A673 (cell line): ENCODE data around the gene FAM174C. TPM values are rescaled to one million over a fixed set of nuclear protein-coding genes. Genes with fewer than 3 reads are reported as not detected.
"Not testable (repeated sequence)": the region's sequence is repeated elsewhere in the genome, so short reads cannot be mapped to it uniquely, and the experiment has no call there.

Experiments used
- BruUV-seq: library from RNA; stranded (reverse); fragments of 400-500 nt; replicated peaks from 2 replicates; lab custom pipeline; 2021; lab: Mats Ljungman, UMichigan
- CTCF ChIA-PET: fragments of 300-600 bp; sonication (Branson Sonifier 250); formaldehyde crosslinking; loops from one replicate; lab custom pipeline; 2022; ENCODE audit warnings: antibody characterized with exemption; lab: Charles Lee
- POLR2A ChIA-PET: fragments of 300-600 bp; sonication (Branson Sonifier 250); formaldehyde crosslinking; loops from one replicate; lab custom pipeline; 2022; ENCODE audit warnings: antibody characterized with exemption; ENCODE audit not compliant: low non-redundant PET; lab: Charles Lee
- DNase-seq: peaks from one replicate; pipeline ENCODE4 v3.0.0-alpha.2; 2015; ENCODE audit warnings: low spot score
- H3K27ac ChIP-seq: fragments of 200-600 bp; sonication (generic); 2 replicates; pipeline ENCODE4 v1.5.1; 2016; ENCODE audit warnings: mixed run types, low read depth, mild to moderate bottlenecking, mixed read lengths, antibody characterized with exemption, low read length; ENCODE audit not compliant: poor library complexity, severe bottlenecking
- H3K27me3 ChIP-seq: fragments of 200-600 bp; sonication (generic); replicated peaks from 2 replicates; pipeline ENCODE4 v1.6.1; 2017; ENCODE audit warnings: mixed run types, low read depth, mild to moderate bottlenecking, mixed read lengths, antibody characterized with exemption, low read length; ENCODE audit not compliant: insufficient read depth, poor library complexity
- H3K36me3 ChIP-seq: fragments of 200-600 bp; sonication (generic); 2 replicates; pipeline ENCODE4 v1.6.1; 2016; ENCODE audit warnings: mixed run types, mild to moderate bottlenecking, mixed read lengths, antibody characterized with exemption, low read length; ENCODE audit not compliant: insufficient read depth, poor library complexity, severe bottlenecking
- H3K4me1 ChIP-seq: fragments of 200-600 bp; sonication (generic); 2 replicates; pipeline ENCODE4 v1.6.1; 2017; ENCODE audit warnings: mixed run types, mild to moderate bottlenecking, mixed read lengths, antibody characterized with exemption, low read length; ENCODE audit not compliant: insufficient read depth, poor library complexity, severe bottlenecking
- H3K4me3 ChIP-seq: fragments of 200-600 bp; sonication (generic); 2 replicates; pipeline ENCODE4 v1.5.1; 2016; ENCODE audit warnings: low read depth, mixed run types, mild to moderate bottlenecking, mixed read lengths, low read length; ENCODE audit not compliant: poor library complexity, severe bottlenecking
- H3K9me3 ChIP-seq: fragments of 200-600 bp; sonication (generic); 2 replicates; pipeline ENCODE4 v1.6.1; 2016; ENCODE audit warnings: mixed run types, low read depth, mild to moderate bottlenecking, mixed read lengths, antibody characterized with exemption, low read length; ENCODE audit not compliant: poor library complexity, severe bottlenecking
- CTCF ChIP-seq: fragments of 300-800, 200-600 bp; sonication (generic); conservative IDR thresholded peaks from 2 replicates; pipeline ENCODE4 v1.5.1; 2017; ENCODE audit warnings: low read depth, mild to moderate bottlenecking, antibody characterized with exemption, low read length, moderate library complexity, mixed read lengths
- EZH2 ChIP-seq: fragments of 200-600 bp; sonication (generic); IDR thresholded peaks from 2 replicates; pipeline ENCODE4 v1.6.1; 2017; ENCODE audit warnings: borderline replicate concordance, low read depth, mild to moderate bottlenecking, mixed read lengths, antibody characterized with exemption, low read length; ENCODE audit not compliant: poor library complexity, severe bottlenecking
- intact Hi-C: fragments of 100-400 bp; cut with micrococcal nuclease; formaldehyde crosslinking; loops from one replicate; pipeline ENCODE4 v1.10.0; 2022; ENCODE audit not compliant: unreplicated experiment
- total RNA-seq: library from RNA; stranded (reverse); gene quantifications from 2 replicates; pipeline ENCODE4 v1.2.3, GENCODE V29; 2021

Gene FAM174C
- total RNA-seq, 1 experiment from 2014 or later: 88.6 TPM

- no peaks in the 10 kb centered on the region for H3K36me3 ChIP-seq
- no peaks in the 10 kb centered on the region for H3K4me1 ChIP-seq
- no peak for DNase-seq
- no peak overlapping the region for H3K27ac ChIP-seq
- intact Hi-C loops: no loop called here
- no peak overlapping the region for H3K4me3 ChIP-seq
- TF ChIP-seq CTCF: no peak
- no peak for TF ChIP-seq EZH2
- H3K9me3 ChIP-seq: no peaks in the 10 kb centered on the region
- no peaks in the 10 kb centered on the region for H3K27me3 ChIP-seq
- ChIA-PET CTCF (no interaction called here), POLR2A (interaction anchor here (0.8 kb wide), 1 partner anchor 529 kb away, joined by 10 read pairs; no protein-coding TSS in a partner anchor)
- no TSS peak for BruUV-seq
Measured at GRCh38 chr19:1300744-1301490, 25.6 kb downstream of the FAM174C start.

- Histone ChIP-seq H3K4me1 (no peaks in the 10 kb centered on the region), H3K9me3 (no peaks in the 10 kb centered on the region), H3K36me3 (no peaks in the 10 kb centered on the region), H3K4me3 (no peak overlapping the region), H3K27me3 (no peaks in the 10 kb centered on the region), H3K27ac (no peak overlapping the region)
- TF ChIP-seq EZH2: no peak
- no peak for TF ChIP-seq CTCF
- intact Hi-C loops: no loop called here
- ChIA-PET POLR2A (no interaction called here), CTCF (no interaction called here)
- no peak for DNase-seq
- BruUV-seq: no TSS peak
Measured at GRCh38 chr19:1302533-1303239, 27.4 kb downstream of the FAM174C start.

GRCh38 chr19:1304197-1304924, 29.0 kb downstream of the FAM174C start:
- no TSS peak for BruUV-seq
- intact Hi-C loops: no loop called here
- Histone ChIP-seq H3K4me3 (no peak overlapping the region), H3K36me3 (no peaks in the 10 kb centered on the region), H3K4me1 (no peaks in the 10 kb centered on the region), H3K27ac (no peak overlapping the region), H3K9me3 (no peaks in the 10 kb centered on the region), H3K27me3 (no peaks in the 10 kb centered on the region)
- no peak for TF ChIP-seq EZH2
- no peak for TF ChIP-seq CTCF
- ChIA-PET POLR2A (no interaction called here), CTCF (no interaction called here)
- DNase-seq: no peak

GRCh38 chr19:1305354-1305753, 30.0 kb downstream of the FAM174C start:
- BruUV-seq, H3K9me3 ChIP-seq, CTCF ChIA-PET, H3K36me3 ChIP-seq, POLR2A ChIA-PET, H3K4me1 ChIP-seq, H3K4me3 ChIP-seq, H3K27ac ChIP-seq, intact Hi-C loops, DNase-seq, H3K27me3 ChIP-seq: not testable (repeated sequence)
